NCI-H2227 treated with DMSO at 0.1 percent for 48 hours (cell line): Measurements from ENCODE around the gene PLD1.
A peak's percentile ranks its signal among the peaks of the same experiment; 100 is the strongest.

Source experiments
- DNase-seq: peaks from one replicate; lab custom pipeline; 2025; lab: John Stamatoyannopoulos, UW

The PLD1 gene

DNA sequence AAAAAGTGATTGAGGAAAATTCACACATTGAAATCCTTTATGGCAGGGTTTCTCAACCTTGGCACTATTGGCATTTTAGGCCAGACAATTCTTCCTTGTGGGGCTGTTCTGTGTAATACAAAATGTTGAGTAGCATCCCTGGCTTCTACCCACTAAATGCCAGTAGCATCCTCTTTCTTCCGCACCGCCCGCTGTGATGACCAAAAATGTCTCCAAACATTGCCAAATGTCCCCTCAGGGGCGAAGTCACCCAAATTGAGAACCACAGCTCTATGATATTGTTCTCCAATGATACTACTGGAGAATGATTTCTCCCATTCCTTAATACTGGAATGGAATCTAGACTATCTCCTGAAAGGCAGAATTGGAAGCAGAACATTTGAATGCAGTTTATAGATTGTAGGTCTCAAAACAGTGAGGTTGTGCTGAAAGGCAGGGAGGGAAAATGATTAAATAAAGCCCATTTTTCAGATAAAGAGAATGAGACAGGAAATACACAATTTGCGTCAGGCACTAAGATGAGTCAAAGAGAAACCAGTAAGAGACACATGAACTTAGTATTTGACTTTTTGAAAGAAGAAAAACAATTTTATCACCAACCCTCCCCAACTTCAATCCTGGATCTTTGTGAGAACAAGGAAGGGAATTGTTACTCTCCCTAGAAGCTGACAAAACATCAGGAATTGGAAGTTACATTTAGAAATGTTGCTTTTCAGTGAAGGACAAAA is 248.5 kb downstream of the PLD1 start:
- no peak for DNase-seq

DNA sequence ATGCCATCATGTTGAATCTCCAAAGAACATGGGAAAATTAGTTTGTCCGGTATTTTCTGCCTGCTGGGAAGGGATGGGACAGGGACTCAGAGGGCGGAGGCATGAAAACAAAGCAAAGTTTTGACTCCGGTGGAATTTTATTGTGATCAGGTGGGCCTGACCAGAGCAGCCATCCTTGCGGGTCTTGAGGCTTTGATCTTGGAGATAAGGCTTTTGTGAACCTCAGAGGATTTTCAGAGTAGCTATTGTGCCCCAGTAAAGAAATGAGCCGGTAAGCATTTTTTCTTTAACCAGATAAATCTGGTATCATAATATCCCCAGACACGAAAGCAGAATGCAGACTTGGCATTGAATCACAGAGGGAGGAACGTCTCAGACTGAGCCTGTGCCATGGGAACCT is 250.7 kb downstream of the PLD1 start:
- DNase-seq: no peak

DNA sequence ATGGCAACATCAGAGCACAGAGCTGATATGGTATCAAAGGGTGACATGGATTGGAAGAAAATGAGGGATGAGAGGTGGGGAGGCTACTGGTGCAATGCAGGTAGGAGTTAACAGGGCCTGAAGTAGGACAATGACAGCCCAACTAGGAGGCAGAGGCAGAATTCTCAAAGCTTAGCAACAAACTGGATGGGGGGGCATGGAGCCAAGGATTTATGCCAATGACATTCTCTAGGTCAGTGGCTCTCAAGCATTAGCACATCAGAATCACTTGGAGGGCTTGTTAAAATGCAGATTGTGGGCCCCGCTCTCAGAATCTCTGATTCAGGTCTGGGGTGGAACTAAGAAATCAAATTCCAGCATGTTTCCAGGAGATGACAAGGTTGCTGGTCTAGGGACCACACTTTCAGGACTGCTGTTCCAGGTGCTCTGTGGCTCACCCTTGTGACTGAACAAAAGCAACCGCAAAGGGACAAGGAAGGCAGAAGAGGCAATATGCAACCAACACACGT is 252.0 kb downstream of the PLD1 start:
- no peak for DNase-seq

DNA sequence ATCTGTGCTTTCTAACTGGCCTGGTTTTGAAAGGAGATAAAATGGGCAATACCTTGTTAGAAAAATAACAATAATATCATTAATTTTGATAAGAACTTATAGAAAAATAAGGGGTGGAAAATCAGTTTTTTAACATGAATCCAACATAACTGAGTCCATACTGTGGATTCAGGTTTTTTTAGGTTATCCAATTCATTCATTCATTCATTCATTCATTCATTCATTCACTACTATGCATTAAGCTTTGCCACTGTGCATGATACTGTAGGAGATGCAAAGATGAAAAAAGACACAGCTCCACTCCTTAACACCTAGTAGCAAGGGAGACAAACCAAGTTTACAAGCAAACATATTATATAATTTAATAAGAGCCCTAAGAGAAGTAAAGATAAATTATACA is 253.1 kb downstream of the PLD1 start:
- DNase-seq: no peak

DNA sequence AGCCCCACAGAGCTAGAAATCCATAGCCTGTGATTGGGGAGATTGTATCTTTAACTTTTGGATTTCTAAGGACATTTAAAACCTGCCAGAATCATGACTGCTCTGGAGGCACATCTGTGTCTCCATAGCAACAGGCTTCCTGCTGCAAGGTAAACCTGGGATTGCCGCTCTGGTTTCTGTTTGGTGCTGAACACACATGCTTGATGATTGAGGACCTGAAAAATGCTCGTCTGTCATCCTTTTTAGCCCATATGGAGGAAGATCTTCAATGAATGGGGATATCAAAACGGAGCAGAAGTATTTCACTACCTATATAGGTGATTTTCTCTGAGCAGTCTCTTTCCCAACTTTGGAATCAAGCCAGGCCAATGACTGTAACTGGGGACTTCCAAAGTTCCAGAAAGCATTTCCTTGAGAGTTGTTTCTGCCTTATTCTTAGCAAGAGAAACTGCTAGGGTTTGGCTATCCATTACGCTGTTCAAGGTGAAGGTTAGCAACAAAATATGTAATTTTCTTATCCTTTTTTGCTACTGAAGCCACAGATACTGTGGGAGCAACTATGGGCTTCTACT is 253.6 kb downstream of the PLD1 start:
- DNase-seq: peak; percentile 53

DNA sequence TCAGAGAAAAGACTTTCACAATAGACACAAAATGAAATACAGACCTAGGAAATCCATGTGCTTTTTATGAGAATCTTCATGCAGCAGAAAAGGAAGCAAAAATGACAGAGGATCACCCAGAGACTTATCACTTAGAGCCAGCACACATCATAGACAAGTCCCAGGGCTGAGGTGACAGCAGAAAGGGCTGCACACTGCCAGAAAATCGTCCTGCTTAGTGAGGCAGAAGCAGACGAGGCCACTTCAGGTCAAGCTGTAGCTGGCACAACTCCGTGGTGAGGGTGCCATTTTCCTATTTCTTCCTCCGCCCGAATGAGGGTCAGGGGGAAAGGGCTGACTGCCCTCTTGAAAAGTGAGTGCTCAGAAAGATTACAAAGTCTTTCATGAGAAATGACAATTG is 254.1 kb downstream of the PLD1 start:
- peak; percentile 53 for DNase-seq

DNA sequence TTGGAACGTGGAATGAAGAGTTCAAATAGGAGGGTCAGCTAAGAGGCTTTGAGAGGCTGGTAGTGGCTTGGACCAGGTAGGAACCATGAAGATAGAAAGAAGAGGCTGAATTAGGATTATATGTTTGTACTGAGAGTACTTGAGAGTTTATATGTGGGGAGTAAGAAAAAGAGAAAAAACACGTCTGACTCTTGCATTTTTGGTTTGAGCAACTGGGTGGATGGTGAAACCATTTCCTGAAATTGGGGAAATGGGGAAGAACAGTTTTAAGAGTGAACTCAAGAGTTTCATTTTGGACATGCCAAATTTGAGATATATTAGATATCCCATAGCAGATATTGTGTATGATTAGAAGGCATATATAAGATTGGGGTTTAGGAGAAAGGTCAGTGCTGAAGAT is 257.2 kb downstream of the PLD1 start:
- DNase-seq: no peak

DNA sequence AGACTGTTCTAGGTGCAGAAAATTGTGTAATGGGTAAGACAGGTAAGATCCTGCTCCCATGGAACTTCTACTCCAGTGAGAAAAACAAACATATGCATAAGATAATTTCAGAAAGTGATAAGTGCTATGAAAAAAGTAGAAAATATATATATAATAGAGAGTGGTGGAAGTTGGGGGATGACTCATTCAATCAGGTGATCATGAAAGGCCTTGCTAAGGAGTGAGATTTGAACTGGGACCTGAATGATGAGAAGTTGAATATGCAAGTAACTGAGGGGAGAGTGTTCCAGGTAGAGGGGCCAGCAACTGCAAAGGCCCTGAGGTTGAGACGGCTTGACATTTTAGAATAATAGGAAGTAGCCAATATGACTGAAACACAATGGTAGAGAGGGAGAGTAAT is 257.8 kb downstream of the PLD1 start:
- no peak for DNase-seq

DNA sequence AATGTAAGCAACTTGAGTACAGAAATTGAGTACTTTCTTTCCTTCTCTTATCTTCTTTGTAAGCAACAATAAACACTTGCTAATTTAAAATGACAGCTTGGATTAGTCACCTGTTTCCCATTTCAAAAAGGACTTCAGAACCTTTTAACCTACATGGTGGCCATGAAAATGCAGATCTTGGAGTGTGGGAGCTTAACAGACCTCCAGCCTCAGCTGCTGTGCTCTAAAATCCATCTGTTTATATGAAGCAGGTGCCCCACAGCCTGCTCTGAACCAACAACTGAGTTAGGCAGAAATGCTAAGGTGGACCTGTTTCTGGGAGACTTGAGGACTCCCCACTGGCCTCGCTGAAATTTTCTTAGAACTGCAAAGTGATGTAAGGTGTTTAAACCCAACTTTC is 259.0 kb downstream of the PLD1 start:
- DNase-seq: no peak
